LNCAP (cell line): ENCODE data around the gene KLHL7.

ENCODE experiments used
- TF ChIP-seq, protein P1 (sequence below): fragments of 450-650 bp; IDR thresholded peaks from 2 replicates; pipeline ENCODE4 v1.5.1; 2017; ENCODE audit warnings: mild to moderate bottlenecking

KLHL7 gene

DNA sequence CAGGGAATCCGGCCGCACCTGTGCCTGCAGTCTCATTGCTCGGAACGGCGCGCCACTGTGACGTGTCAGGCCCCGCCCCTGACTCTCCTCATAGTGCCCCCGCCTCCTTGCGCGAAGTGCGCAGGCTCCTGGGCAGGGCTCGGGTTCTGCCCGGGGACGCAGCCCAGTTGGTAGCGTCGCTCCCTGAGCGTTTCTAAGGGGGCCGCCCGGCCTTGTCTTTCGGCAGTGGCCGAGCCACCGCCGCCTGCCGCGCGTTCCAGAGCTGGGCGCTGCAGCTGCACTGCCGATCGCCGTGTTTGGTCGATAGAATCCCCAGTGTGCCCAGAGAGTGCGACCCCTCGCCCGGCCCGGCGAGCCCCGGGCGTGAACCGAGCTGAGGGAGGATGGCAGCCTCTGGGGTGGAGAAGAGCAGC, at the start of gene KLHL7:
KLHL7 (plus strand) TSS at position 142 of the 413 bp plus-strand sequence; CDS start at position 384, 242 bp downstream.
- TF ChIP-seq, protein P1, sequence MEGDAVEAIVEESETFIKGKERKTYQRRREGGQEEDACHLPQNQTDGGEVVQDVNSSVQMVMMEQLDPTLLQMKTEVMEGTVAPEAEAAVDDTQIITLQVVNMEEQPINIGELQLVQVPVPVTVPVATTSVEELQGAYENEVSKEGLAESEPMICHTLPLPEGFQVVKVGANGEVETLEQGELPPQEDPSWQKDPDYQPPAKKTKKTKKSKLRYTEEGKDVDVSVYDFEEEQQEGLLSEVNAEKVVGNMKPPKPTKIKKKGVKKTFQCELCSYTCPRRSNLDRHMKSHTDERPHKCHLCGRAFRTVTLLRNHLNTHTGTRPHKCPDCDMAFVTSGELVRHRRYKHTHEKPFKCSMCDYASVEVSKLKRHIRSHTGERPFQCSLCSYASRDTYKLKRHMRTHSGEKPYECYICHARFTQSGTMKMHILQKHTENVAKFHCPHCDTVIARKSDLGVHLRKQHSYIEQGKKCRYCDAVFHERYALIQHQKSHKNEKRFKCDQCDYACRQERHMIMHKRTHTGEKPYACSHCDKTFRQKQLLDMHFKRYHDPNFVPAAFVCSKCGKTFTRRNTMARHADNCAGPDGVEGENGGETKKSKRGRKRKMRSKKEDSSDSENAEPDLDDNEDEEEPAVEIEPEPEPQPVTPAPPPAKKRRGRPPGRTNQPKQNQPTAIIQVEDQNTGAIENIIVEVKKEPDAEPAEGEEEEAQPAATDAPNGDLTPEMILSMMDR: no peak

DNA sequence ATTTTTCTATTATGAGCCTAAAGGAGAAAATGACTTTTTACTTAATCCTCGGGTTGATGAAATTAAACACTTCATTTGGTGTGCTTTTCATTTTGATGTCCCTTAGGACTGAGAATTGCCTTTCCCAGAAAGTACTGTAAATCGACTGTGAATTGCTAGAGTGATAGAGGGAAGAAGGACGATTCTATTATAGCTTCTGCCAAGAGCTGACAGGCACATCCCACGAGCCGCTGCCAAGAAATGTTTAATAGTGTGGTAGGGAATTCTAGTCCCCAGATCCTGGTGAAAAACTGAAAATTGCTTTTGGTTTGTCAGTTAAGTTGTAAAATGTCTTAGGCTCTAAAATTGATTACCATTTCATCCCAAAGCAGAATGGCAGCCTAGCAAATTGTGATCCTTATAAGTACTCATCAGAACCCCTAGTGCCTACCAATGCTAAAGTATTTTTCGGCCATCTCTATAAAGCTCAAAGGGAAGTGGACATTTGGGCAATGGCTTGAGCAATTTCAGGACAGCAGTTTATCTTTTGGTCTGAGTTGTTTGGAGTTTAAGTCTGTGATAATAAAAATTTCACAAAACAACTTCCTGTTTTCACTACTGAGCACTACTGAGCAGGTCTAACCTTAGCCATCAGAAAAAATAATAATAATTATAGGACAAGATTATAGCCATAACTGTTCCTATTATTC, 47.0 kb upstream of the KLHL7 start:
- TF ChIP-seq, protein P1: no peak

GRCh38 chr7:23061327-23061726, 44.3 kb upstream of the KLHL7 start:
- TF ChIP-seq, protein P1: no peak

- TF ChIP-seq, protein P1: no peak
Measured at GRCh38 chr7:23062452-23062851, 43.1 kb upstream of the KLHL7 start.

DNA sequence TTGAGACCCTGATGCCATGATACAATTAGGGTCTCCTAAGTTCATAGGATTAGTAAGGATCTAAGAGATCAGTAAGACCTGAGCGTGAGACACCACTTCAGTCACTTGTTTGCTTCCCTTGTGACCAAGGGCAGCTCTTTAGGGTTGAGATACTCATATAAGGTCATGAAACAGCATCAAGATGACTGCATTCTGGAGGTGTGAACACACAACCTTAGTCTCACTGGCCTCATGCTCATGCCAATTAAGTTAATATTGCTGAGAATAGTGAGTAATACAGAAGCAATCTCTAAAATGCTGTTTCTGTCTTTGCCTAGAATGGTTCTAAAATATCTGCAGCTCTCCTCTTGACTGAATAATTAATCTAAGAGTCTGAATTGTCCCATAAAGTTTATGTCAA, 39.6 kb upstream of the KLHL7 start:
- TF ChIP-seq, protein P1: no peak

GRCh38 chr7:23067271-23067670, 38.3 kb upstream of the KLHL7 start:
- TF ChIP-seq, protein P1: no peak

DNA sequence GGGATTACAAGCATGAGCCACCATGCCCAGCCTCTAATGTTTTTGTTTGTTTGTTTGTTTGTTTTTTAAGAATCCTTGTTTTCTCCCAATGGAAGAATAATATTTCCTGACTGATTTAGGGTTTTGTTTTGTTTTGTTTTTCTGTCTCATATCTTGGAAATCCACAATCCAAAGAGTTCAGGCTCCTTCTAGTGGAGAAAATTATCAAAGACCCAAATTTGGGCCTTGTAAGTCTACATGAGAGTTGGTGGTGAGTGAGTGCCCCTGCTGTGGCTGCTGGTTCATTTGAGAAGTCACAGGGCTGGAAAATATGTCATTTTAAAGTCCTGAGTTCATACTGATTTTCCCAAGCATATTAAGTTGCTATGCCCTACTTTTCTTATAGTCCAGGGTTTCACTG, 33.5 kb upstream of the KLHL7 start:
- TF ChIP-seq, protein P1: no peak; the same call in 1 of the 2 replicates

- TF ChIP-seq, protein P1: no peak
Measured at GRCh38 chr7:23072922-23073321, 32.7 kb upstream of the KLHL7 start.
